ENCODE data around the gene KIAA0513.

The KIAA0513 gene

GRCh38 chr16:85004587-85005205 lies 22.9 kb upstream of the KIAA0513 start:
- DNase-seq = no peak

GRCh38 chr16:85005285-85006069 lies 22.1 kb upstream of the KIAA0513 start:
- DNase-seq = no peak

GRCh38 chr16:85006639-85007038 lies 21.0 kb upstream of the KIAA0513 start:
- no peak for DNase-seq

GRCh38 chr16:85007496-85008214 lies 19.9 kb upstream of the KIAA0513 start:
- DNase-seq = no peak

- DNase-seq = no peak
Measured at GRCh38 chr16:85008271-85008670, 19.3 kb upstream of the KIAA0513 start.

- DNase-seq = no peak
Measured at GRCh38 chr16:85010446-85010930, 17.1 kb upstream of the KIAA0513 start.

- DNase-seq = peak; percentile 79
Measured at GRCh38 chr16:85010931-85011845, 16.4 kb upstream of the KIAA0513 start, which contains the start of gene ZDHHC7. Gene ZDHHC7 (minus strand): TSS chr16:85011535. CDS start chr16:84990618, 20,917 bp downstream.

- no peak for DNase-seq
Measured at GRCh38 chr16:85011846-85012284, 15.7 kb upstream of the KIAA0513 start.

GRCh38 chr16:85014311-85014710 lies 13.3 kb upstream of the KIAA0513 start:
- no peak for DNase-seq

- DNase-seq = no peak
Measured at GRCh38 chr16:85015481-85016187, 12.0 kb upstream of the KIAA0513 start.

GRCh38 chr16:85017151-85017550 lies 10.4 kb upstream of the KIAA0513 start:
- DNase-seq = no peak

- no peak for DNase-seq
Measured at GRCh38 chr16:85017633-85018032, 10.0 kb upstream of the KIAA0513 start.

GRCh38 chr16:85018529-85019236 lies 8.9 kb upstream of the KIAA0513 start:
- no peak for DNase-seq

- DNase-seq = no peak
Measured at GRCh38 chr16:85019659-85020245, 7.8 kb upstream of the KIAA0513 start.

GRCh38 chr16:85025781-85026653 lies 1.6 kb upstream of the KIAA0513 start:
- DNase-seq = no peak

GRCh38 chr16:85026703-85027102 lies 892 bp upstream of the KIAA0513 start:
- no peak for DNase-seq

GRCh38 chr16:85027958-85028684 lies 526 bp downstream of the KIAA0513 start:
- DNase-seq = no peak

GRCh38 chr16:85028685-85029407 lies 1.3 kb downstream of the KIAA0513 start:
- DNase-seq = peak; percentile 10

Data from NCI-H146 (cell line).